Activated CD8-positive, alpha-beta memory T cell treated with anti-CD3 and anti-CD28 coated beads, Interleukin-2, amount 50 U/mL, for 48 hours (primary cell): Measurements from ENCODE around the gene NDE1.

Experiments used
- DNase-seq: peaks from one replicate; pipeline ENCODE4 v3.0.0-alpha.2; 2020

The NDE1 gene

DNA sequence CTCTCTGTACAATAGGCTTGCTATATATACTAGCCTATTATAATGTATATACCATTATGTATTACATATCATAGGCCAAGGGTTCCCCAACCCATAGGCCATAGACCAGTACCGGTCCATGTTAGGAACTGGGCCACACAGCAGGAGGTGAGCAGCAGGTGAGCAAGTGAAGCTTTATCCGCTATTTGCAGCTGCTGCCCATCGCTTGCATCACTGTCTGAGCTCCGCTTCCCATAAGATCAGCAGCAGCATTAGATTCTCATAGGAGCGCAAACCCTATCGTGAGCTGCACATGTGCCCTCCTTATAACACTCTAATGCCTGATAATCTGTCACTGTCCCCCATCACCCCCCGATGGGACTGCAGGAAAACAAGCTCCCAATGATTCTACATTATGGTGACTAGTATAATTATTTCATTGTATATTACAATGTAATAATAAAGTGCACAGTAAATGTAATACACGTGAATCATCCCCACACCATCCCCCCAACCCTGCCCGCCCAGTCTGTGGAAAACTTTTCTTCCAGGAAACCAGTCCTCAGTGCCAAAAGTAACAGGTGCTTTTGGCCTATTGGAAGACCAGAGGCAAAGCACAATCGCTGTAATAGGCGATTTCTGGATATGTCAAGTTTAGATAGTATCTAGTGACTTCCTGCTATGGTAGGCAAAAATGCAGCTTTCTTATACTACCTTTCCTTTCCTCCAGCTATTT lies 122.7 kb downstream of the NDE1 start:
- DNase-seq = no peak

- DNase-seq = no peak
Observed at GRCh38 chr16:15773968-15774367, 123.9 kb downstream of the NDE1 start.

GRCh38 chr16:15775209-15775608 lies 125.2 kb downstream of the NDE1 start:
- DNase-seq = no peak

- DNase-seq = no peak
Observed at GRCh38 chr16:15775663-15776304, 125.7 kb downstream of the NDE1 start.
